WTC11 (cell line): ENCODE results near the gene CEP76. TPM values are rescaled to one million over a fixed set of nuclear protein-coding genes. Genes with fewer than 3 reads are reported as not detected.

Source experiments
- ATAC-seq: fragments of 200-7000 bp; cut with Tn5 transposase; 2 replicates; pipeline ENCODE4 v1.10.0; 2021; ENCODE audit warnings: mild to moderate bottlenecking, moderate library complexity
- CTCF ChIA-PET: fragments of 300-600 bp; sonication (Branson Sonifier 250); formaldehyde crosslinking; loops from one replicate; lab custom pipeline; 2021; ENCODE audit warnings: antibody characterized with exemption; lab: Charles Lee
- POLR2A ChIA-PET: fragments of 350-600 bp; sonication (Branson Sonifier 250); formaldehyde crosslinking; loops from one replicate; lab custom pipeline; 2021; ENCODE audit warnings: antibody characterized with exemption; lab: Charles Lee
- DNase-seq: peaks from one replicate; pipeline ENCODE4 v3.0.0; 2021; ENCODE audit warnings: low spot score
- H3K27ac Mint-ChIP-seq: 2 replicates; pipeline ENCODE4 v1.8.0; 2021; ENCODE audit warnings: mixed read lengths
- H3K27me3 Mint-ChIP-seq: 2 replicates; pipeline ENCODE4 v1.8.0; 2021; ENCODE audit warnings: low read depth, mild to moderate bottlenecking, moderate library complexity, mixed read lengths
- H3K36me3 Mint-ChIP-seq: 2 replicates; pipeline ENCODE4 v1.8.0; 2021; ENCODE audit warnings: mixed read lengths
- H3K4me1 Mint-ChIP-seq: 2 replicates; pipeline ENCODE4 v1.8.0; 2022; ENCODE audit warnings: mixed read lengths
- H3K4me3 Mint-ChIP-seq: 2 replicates; pipeline ENCODE4 v1.8.0; 2021; ENCODE audit warnings: mild to moderate bottlenecking, moderate library complexity, mixed read lengths
- H3K9me3 Mint-ChIP-seq: 2 replicates; pipeline ENCODE4 v1.8.0; 2021; ENCODE audit warnings: mixed read lengths
- CREB1 ChIP-seq: sonication (generic); formaldehyde crosslinking; IDR thresholded peaks from 2 replicates; pipeline ENCODE4 v1.8.0; 2023; ENCODE audit warnings: mild to moderate bottlenecking, missing genetic modification reagents
- HMGXB4 ChIP-seq: sonication (generic); formaldehyde crosslinking; IDR thresholded peaks from 2 replicates; pipeline ENCODE4 v1.8.1; 2023; ENCODE audit warnings: mild to moderate bottlenecking, moderate library complexity, missing genetic modification reagents
- IRF2 ChIP-seq: sonication (generic); formaldehyde crosslinking; IDR thresholded peaks from 2 replicates; pipeline ENCODE4 v1.8.0; 2022; ENCODE audit warnings: low read depth, missing genetic modification reagents, borderline replicate concordance
- KAT7 ChIP-seq: sonication (generic); formaldehyde crosslinking; IDR thresholded peaks from 2 replicates; pipeline ENCODE4 v1.8.1; 2023; ENCODE audit warnings: missing genetic modification reagents, mild to moderate bottlenecking, borderline replicate concordance
- OVOL2 ChIP-seq: fragments of 250-450 bp; sonication (Bioruptor Pico); IDR thresholded peaks from 2 replicates; pipeline ENCODE4 v1.9.0; 2021; ENCODE audit warnings: mild to moderate bottlenecking, borderline replicate concordance
- TEAD4 ChIP-seq: sonication (generic); formaldehyde crosslinking; IDR thresholded peaks from 2 replicates; pipeline ENCODE4 v1.8.0; 2022; ENCODE audit warnings: mild to moderate bottlenecking, missing genetic modification reagents
- USF2 ChIP-seq: sonication (generic); formaldehyde crosslinking; IDR thresholded peaks from 2 replicates; pipeline ENCODE4 v1.8.1; 2023; ENCODE audit warnings: mild to moderate bottlenecking, missing genetic modification reagents, moderate library complexity
- ZNF121 ChIP-seq: sonication (generic); formaldehyde crosslinking; IDR thresholded peaks from 2 replicates; pipeline ENCODE4 v1.8.0; 2023; ENCODE audit warnings: missing genetic modification reagents
- total RNA-seq: library from RNA; stranded (reverse); gene quantifications from 3 replicates; pipeline ENCODE4 v1.2.3, GENCODE V29; 2021
- TF ChIP-seq, protein P1 (sequence below): sonication (generic); formaldehyde crosslinking; IDR thresholded peaks from 2 replicates; pipeline ENCODE4 v1.8.0; 2022; ENCODE audit warnings: missing genetic modification reagents
- TF ChIP-seq, protein P2 (sequence below): sonication (generic); formaldehyde crosslinking; IDR thresholded peaks from 2 replicates; pipeline ENCODE4 v1.8.0; 2023; ENCODE audit warnings: mild to moderate bottlenecking, missing genetic modification reagents

CEP76 gene
- total RNA-seq, 1 experiment from 2014 or later, result 16.9 TPM

DNA sequence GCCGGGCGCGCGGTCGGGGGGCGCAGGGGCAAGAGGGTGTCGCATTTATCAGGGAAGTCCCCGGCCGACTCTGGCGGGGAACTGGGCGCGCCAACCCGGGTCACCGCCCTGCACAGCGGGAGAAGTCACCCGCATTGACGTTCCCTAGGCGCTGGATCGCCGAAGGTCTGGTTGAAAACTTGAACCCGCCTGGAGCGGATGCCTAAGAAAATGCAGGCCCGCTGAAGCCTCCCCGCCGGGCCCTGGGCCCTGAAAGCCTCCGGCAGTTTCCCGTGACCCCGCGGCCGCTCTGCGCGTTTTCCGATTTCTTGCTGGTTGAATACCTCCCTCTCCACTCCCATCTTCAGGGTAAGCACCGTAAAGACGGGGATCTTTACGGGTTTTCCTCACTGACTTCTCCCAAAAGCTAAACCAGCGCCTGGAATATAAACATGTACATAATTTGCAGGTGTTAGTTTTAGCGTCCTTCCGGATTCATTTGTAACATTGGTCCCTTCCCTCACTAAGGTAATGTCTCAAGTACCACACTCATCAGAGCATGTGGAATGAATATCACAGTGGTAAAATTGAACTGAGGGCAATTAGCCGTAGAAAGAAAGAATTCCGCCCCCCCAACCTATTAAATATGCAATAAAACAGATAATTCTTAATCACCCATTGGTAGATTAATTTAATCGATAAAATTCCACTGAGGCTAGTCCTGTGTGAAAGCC, 43.9 kb downstream of the CEP76 start:
- no peaks in the 10 kb centered on the region for H3K9me3 Mint-ChIP-seq
- H3K27ac Mint-ChIP-seq, result peak overlapping the region; percentile 94
- peak; percentile 17 for ATAC-seq

More for the DNA sequence above, 43.9 kb downstream of the CEP76 start:
- peak overlapping the region; percentile 90 for H3K4me3 Mint-ChIP-seq
- POLR2A ChIA-PET, result no interaction called here
- peak; percentile 70 for DNase-seq
- H3K36me3 Mint-ChIP-seq, result 0 out of 2 replicates have a peak, but pooled peaks cover 3% of the 10 kb centered on the region
- peaks cover 23% of the 10 kb centered on the region for H3K27me3 Mint-ChIP-seq
- CTCF ChIA-PET, result interaction anchor here (1.9 to 2.2 kb wide), 2 partner anchors 119 to 264 kb away, joined by 6 to 12 read pairs; no protein-coding TSS in a partner anchor
- H3K4me1 Mint-ChIP-seq, result peaks cover 29% of the 10 kb centered on the region
- TF ChIP-seq IRF2 (no peak), ZNF121 (CRISPR knock-in tag) (peak; percentile 87; the same call in 1 of the 2 replicates), CREB1 (peak; percentile 5; the same call in 1 of the 2 replicates), TEAD4 (CRISPR knock-in tag) (no peak; the same call in 1 of the 2 replicates), HMGXB4 (CRISPR knock-in tag) (0 out of 2 replicates have a peak, but pooled peaks have one; percentile 27), KAT7 (no peak), OVOL2 (no peak), USF2 (no peak)
- TF ChIP-seq, protein P1, sequence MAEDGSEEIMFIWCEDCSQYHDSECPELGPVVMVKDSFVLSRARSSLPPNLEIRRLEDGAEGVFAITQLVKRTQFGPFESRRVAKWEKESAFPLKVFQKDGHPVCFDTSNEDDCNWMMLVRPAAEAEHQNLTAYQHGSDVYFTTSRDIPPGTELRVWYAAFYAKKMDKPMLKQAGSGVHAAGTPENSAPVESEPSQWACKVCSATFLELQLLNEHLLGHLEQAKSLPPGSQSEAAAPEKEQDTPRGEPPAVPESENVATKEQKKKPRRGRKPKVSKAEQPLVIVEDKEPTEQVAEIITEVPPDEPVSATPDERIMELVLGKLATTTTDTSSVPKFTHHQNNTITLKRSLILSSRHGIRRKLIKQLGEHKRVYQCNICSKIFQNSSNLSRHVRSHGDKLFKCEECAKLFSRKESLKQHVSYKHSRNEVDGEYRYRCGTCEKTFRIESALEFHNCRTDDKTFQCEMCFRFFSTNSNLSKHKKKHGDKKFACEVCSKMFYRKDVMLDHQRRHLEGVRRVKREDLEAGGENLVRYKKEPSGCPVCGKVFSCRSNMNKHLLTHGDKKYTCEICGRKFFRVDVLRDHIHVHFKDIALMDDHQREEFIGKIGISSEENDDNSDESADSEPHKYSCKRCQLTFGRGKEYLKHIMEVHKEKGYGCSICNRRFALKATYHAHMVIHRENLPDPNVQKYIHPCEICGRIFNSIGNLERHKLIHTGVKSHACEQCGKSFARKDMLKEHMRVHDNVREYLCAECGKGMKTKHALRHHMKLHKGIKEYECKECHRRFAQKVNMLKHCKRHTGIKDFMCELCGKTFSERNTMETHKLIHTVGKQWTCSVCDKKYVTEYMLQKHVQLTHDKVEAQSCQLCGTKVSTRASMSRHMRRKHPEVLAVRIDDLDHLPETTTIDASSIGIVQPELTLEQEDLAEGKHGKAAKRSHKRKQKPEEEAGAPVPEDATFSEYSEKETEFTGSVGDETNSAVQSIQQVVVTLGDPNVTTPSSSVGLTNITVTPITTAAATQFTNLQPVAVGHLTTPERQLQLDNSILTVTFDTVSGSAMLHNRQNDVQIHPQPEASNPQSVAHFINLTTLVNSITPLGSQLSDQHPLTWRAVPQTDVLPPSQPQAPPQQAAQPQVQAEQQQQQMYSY (CRISPR knock-in tag), result peak; percentile 27; the same call in 1 of the 2 replicates
- TF ChIP-seq, protein P2, sequence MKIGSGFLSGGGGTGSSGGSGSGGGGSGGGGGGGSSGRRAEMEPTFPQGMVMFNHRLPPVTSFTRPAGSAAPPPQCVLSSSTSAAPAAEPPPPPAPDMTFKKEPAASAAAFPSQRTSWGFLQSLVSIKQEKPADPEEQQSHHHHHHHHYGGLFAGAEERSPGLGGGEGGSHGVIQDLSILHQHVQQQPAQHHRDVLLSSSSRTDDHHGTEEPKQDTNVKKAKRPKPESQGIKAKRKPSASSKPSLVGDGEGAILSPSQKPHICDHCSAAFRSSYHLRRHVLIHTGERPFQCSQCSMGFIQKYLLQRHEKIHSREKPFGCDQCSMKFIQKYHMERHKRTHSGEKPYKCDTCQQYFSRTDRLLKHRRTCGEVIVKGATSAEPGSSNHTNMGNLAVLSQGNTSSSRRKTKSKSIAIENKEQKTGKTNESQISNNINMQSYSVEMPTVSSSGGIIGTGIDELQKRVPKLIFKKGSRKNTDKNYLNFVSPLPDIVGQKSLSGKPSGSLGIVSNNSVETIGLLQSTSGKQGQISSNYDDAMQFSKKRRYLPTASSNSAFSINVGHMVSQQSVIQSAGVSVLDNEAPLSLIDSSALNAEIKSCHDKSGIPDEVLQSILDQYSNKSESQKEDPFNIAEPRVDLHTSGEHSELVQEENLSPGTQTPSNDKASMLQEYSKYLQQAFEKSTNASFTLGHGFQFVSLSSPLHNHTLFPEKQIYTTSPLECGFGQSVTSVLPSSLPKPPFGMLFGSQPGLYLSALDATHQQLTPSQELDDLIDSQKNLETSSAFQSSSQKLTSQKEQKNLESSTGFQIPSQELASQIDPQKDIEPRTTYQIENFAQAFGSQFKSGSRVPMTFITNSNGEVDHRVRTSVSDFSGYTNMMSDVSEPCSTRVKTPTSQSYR (CRISPR knock-in tag), result peak; percentile 2; the same call in 1 of the 2 replicates
